Mononuclear cell (primary cell): Measurements from ENCODE around the gene ABHD17A. TPM values are rescaled to one million over a fixed set of nuclear protein-coding genes. Genes with fewer than 3 reads are reported as not detected.

Experiments
- H3K27me3 ChIP-seq: 2 replicates; pipeline ENCODE4 v1.6.0; 2011; ENCODE audit warnings: low read length, control low read depth; ENCODE audit not compliant: insufficient read depth
- H3K4me1 ChIP-seq: 2 replicates; pipeline ENCODE4 v1.5.1; 2011; ENCODE audit warnings: mild to moderate bottlenecking, low read length, control low read depth; ENCODE audit not compliant: insufficient read depth
- H3K4me3 ChIP-seq: 2 replicates; pipeline ENCODE4 v1.5.1; 2011; ENCODE audit warnings: mild to moderate bottlenecking, low read length, moderate library complexity
- H3K9me3 ChIP-seq: 2 replicates; pipeline ENCODE4 v1.5.1; 2011; ENCODE audit warnings: low read depth, mild to moderate bottlenecking, control low read depth, low read length
- total RNA-seq: library from RNA; depleted of rRNA; stranded (reverse); fragments of >200 nt; gene quantifications from one replicate; pipeline ENCODE4 v1.2.3, GENCODE V29; 2012

ABHD17A gene
- total RNA-seq, 1 donor: 97.8 TPM

DNA sequence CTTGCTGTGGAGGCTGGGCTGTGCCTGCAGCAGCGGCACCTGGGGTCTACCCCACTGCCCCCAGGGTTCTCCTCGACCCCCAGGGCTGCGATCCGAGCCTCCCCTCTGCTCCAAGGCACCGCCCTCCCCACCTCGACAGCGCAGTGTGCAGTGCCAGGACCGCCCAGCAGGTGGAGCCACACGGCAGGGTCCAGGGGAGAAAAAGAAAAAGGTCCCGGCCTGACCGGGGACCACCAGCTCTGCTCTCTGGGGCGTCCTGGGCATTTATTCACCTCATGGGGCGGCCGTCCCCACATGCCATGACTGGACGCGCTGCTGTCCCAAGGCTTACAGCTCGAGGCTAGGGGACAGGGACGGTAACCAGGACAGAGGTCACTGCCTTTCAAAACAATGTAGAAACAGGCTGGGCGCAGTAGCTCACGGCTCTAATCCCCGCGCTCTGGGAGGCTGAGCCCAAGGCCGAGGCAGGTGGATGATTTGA, 47.6 kb downstream of the ABHD17A start:
- Histone ChIP-seq H3K4me1 (peaks cover 37% of the 10 kb centered on the region), H3K4me3 (no peak overlapping the region), H3K9me3 (no peaks in the 10 kb centered on the region), H3K27me3 (no peaks in the 10 kb centered on the region)

DNA sequence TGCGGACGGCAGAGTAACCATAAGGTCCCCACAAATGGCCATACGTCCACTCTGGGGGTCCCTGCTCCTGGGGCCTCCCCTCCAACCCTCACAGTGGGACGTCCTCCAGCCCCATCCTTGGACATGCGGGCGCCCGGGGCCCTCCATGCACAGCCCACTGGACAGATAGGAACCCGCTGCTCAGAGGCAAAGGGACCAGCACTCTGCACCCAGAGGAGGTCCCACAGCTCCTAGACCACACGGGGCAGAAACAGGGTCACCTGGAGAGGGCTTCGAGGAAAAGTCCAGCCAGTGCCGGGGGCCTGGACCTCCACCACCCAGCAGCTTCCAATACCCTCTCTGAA, 48.1 kb downstream of the ABHD17A start:
- Histone ChIP-seq H3K4me1 (peaks cover 36% of the 10 kb centered on the region), H3K9me3 (no peaks in the 10 kb centered on the region), H3K4me3 (no peak overlapping the region)

DNA sequence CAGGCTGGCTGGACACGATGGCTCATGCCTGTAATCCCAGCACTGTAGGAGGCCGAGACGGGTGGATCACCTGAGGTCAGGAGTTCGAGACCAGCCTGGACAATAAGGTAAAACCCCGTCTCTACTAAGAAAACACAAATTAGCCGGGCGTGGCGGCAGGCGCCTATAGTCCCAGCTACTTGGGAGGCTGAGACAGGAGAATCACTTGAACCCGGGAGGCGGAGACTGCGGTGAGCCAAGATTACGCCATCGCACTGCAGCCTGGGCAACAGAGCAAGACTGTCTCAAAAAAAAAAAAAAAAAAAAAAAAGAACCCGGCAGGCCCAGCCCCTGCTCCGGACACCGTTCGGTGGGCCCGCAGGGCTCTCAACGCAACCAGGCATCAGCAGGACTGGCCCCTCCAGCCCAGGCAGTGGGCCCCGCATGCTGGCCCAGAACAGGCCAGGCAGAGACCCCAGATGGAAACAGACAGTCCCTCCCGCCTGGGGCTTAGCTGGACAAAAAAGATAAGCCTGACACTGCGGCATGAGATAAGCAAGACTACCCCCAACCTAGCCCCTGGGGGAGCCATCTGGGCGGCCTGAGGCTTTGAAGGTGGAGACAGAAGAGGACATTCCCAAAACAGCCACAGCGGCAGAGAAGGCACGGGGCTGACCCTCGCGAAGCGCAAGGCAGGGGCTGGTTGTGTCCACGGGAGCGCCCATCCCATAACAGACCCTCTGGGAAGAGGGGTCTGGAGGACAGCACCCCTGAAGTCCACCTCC, 48.7 kb downstream of the ABHD17A start:
- peaks cover 33% of the 10 kb centered on the region for H3K4me1 ChIP-seq
- no peaks in the 10 kb centered on the region for H3K27me3 ChIP-seq
- H3K4me3 ChIP-seq: no peak overlapping the region
- no peaks in the 10 kb centered on the region for H3K9me3 ChIP-seq

More for the DNA sequence above, 48.1 kb downstream of the ABHD17A start:
- no peaks in the 10 kb centered on the region for H3K27me3 ChIP-seq

DNA sequence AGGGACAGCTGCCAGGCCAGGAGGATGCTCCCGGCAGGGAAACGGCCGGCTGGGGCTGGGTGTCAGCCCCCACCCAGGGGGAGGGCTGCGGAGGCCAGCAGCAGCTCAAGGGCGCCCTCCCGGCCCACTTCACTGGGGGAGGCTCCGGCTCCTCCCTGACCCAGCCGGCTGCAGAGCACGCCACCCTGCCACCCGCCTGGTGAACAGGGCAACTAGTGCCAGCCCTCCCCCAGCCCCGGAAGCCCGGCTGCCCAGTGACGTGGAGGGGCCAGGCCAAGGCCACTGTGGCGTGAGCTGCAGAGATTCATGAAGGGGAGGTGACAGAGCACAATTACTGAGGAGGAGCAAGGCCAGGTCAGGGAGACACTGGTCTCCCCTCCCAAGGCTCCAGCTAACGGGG, 51.8 kb downstream of the ABHD17A start:
- Histone ChIP-seq H3K4me1 (peaks cover 9% of the 10 kb centered on the region), H3K9me3 (no peaks in the 10 kb centered on the region), H3K27me3 (no peaks in the 10 kb centered on the region), H3K4me3 (no peak overlapping the region)

DNA sequence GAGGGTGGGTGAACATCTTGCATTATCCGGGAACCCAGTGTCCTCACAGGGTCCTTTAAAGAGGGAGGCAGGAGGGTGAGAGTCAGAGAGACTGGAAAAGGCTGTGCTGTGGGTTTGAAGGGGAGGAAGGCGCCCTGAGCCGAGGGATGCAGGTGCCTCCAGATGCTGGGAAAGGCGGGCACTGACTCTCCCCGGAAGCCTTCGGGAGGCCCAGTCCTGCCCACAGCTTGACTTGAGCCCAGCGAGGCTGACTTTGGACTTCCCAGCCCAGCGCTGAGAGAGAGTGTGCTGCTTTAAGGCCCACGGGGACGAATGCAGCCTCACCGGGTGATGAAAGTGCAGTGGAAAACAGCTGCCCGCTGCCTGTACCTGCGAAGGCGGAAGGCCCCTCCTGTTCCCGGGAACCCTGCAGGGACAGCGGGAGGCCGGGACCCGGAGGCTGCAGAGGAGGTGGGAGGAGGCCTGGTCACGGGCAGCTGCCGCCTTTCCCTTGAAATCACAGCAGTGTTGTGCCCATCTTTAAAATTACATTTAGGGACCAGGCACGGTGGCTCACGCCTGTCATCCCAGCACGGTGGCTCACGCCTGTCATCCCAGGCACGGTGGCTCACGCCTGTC, 53.1 kb downstream of the ABHD17A start:
- no peaks in the 10 kb centered on the region for H3K27me3 ChIP-seq
- H3K9me3 ChIP-seq: no peaks in the 10 kb centered on the region
- H3K4me1 ChIP-seq: no peaks in the 10 kb centered on the region
- no peak overlapping the region for H3K4me3 ChIP-seq

DNA sequence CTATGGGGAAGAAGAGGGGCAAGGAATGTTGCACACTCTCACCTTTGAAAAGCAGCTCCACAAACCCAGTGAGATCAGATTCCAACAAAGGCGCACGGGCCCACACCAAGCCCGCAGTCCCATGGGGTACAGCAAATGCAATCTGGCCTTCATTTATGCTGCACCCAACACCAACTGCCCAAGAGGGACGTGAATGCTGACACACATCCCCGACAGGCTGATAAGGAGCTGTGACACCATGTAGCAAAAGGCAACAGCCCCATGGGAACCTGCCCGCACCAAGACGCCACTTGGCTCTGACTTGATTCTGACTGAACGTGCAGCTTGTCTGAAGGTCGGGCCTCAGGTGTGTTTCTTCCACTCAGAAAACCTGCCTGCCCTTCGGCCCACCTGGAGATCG, 54.3 kb downstream of the ABHD17A start:
- Histone ChIP-seq H3K9me3 (no peaks in the 10 kb centered on the region), H3K4me3 (no peak overlapping the region), H3K27me3 (no peaks in the 10 kb centered on the region), H3K4me1 (no peaks in the 10 kb centered on the region)

DNA sequence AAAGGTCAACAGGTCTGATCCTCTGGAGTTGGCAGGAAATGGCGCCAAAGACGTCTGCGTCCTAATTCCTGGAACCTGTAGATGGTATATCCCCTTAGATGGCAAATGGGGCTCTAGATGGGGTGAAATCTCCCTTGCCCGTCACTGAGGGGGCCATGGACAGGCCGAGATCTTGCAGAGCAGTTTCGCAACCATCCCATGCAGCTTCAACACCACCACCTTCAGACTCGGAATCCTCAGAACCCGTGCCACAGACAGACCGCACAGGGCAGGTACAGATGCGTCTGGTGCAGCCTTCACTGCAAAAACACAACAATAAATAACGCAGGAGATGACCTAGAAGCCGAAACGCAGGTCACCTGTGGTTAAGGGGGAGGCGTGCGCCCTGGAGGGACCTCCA, 54.7 kb downstream of the ABHD17A start:
- no peak overlapping the region for H3K4me3 ChIP-seq
- no peaks in the 10 kb centered on the region for H3K9me3 ChIP-seq
- H3K4me1 ChIP-seq: no peaks in the 10 kb centered on the region
- no peaks in the 10 kb centered on the region for H3K27me3 ChIP-seq

DNA sequence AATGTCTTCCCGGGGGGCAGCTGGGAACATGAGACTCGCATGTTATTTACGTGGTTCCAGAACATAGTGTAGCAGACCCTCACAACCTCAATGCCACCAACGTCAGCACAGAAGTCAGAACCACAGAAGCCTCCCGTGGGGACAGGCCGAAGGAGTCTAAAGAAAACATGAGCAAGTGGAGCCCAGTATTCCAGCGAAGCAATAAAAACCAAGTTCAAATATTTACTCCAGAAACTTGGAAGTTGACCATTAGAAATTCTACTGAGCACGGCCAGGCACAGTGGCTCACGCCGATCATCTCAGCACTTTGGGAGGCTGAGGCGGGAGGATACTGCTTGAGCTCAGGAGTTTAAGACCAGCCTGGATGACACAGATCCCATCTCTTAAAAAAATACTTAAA, 55.3 kb downstream of the ABHD17A start:
- Histone ChIP-seq H3K4me3 (no peak overlapping the region), H3K27me3 (no peaks in the 10 kb centered on the region), H3K4me1 (no peaks in the 10 kb centered on the region), H3K9me3 (no peaks in the 10 kb centered on the region)

DNA sequence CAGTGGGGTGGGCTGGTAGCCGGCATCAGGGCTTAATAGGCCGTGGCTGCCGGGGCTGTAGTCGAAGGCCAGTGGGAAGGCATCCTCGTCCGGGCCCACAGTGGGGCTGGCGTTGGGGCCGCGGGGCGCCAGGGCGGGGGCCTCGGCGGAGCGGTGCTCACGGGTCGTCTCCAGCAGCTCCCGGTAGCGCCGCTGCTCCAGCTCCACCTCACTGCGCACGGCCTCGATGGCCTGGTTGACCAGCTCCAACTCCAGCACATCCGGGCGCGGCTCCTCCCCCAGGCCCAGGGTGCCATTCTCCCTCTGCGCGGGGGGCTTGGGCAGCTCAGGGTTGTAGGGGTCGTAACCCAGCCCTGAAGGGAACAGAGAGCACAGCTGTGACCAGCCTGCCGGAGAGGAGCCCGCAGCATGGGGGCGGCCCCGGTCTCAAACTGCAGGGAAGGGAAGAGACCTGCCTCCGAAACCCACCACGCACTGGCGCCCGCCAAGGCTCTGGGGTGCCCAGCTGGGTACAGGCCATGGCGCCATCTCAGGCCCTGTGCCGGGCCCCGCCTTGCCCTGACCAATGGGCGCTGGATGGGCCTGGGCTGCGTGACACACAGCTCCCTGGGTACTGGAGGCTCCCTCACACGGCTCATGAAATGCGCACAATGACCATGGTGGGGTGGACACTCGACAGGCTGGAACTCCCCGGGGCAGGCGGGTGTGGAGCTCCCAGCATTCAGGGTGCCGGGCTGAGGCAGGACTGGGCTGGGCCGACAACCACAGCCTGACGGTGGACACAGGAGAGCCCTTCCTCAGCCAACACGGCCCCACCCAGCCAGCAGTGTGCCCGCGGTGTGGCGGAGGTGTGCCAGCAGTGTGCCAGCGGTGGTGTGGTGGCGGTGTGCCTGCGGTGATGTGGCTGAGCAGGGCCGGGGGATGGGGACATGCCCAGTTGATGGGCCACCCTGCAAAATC, 56.7 kb downstream of the ABHD17A start:
- no peak overlapping the region for H3K4me3 ChIP-seq
- no peaks in the 10 kb centered on the region for H3K9me3 ChIP-seq
- H3K27me3 ChIP-seq: no peaks in the 10 kb centered on the region
- H3K4me1 ChIP-seq: no peaks in the 10 kb centered on the region

DNA sequence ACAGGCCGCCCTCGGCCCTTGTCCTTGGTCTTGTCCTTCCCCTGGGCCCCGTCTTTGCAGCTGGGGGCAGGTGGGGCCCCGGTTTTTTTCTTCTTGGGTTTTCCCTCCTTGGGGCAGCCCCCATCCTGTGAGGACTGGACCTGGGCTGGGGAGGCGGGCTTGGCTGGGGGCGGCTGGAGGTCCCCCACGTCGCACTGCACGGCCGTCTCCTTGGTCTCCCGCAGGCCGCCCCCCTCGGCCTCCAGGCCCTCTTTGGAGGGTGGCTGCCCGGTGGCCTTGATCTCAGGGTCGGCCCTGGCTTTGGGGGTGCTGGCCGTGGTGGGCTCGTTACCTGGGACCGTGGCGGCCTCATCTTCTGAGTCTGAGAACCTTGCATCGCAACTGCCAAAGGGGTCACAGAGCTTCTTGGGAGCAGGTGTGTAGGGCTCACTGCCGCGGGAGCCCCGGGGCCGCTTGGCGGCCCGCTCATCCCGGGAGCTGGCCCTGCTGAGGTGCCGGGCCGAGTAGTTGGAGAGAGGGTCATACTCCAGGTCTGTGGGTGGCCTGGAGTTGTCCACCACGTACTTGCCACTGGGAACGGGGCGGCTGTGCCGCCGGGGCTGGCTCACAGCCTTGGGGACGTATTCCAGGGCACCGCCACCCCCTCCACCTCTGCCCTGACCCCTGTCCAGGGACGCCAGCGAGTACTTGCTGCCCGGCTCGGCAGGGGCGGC, 57.6 kb downstream of the ABHD17A start:
- Histone ChIP-seq H3K27me3 (no peaks in the 10 kb centered on the region), H3K4me1 (no peaks in the 10 kb centered on the region), H3K9me3 (no peaks in the 10 kb centered on the region), H3K4me3 (no peak overlapping the region)

Other genes with a start within 250 kb of the ABHD17A start
- gene TCF3, start 232.9 kb downstream of the ABHD17A start, total RNA-seq: 37.4 TPM
- not detected for gene ONECUT3, start 132.0 kb downstream of the ABHD17A start, total RNA-seq
- gene ATP8B3, start 73.2 kb downstream of the ABHD17A start, total RNA-seq: 0.73 TPM
- gene REXO1, start 37.0 kb downstream of the ABHD17A start, total RNA-seq: 66.2 TPM
- gene KLF16, start 21.9 kb downstream of the ABHD17A start, total RNA-seq: 12.4 TPM
- 2.9 TPM for gene ADAT3, start 19.9 kb upstream of the ABHD17A start, total RNA-seq
- gene SCAMP4, start 19.9 kb upstream of the ABHD17A start, total RNA-seq: 20.1 TPM
- 96.7 TPM for gene CSNK1G2, start 55.7 kb upstream of the ABHD17A start, total RNA-seq
- 23.2 TPM for gene BTBD2, start 130.2 kb upstream of the ABHD17A start, total RNA-seq
- 163 TPM for gene MKNK2, start 165.7 kb upstream of the ABHD17A start, total RNA-seq
- 87.3 TPM for gene MOB3A, start 210.8 kb upstream of the ABHD17A start, total RNA-seq
- 2.9 TPM for gene IZUMO4, start 211.4 kb upstream of the ABHD17A start, total RNA-seq